ACHN (cell line): Measurements from ENCODE around the gene MMP15.
A peak's percentile ranks its signal among the peaks of the same experiment; 100 is the strongest.

Source experiments
- DNase-seq: peaks from one replicate; pipeline ENCODE4 v3.0.0-alpha.2; 2015
- in situ Hi-C: cut with HindIII; loops from 2 replicates; pipeline ENCODE4 v1.10.0; 2017; ENCODE audit warnings: low sequenced_read_pairs, low pct_ligation_motif_present, low pct_unique_long_range_greater_than_20kb

The MMP15 gene

DNA sequence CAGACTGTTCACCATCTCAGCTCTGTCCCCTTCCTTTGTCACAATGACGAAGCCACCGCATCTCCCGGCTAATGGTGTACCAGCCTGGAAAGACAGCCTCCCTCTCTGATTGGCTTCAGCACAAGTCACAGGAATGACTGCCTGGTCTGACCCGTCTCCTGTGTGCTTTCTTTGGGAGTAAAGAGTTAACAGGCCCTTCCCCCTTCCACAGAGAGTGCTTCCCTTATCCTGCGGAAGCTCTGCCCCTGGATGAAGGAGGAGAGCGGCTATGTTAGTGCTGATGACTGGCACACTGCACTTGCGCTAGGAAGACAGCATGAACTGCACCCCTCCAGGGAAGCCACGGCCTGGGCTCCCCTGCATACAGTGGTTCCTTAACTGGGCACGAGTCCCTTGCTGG, 13.1 kb upstream of the MMP15 start:
- in situ Hi-C loops = no loop called here

DNA sequence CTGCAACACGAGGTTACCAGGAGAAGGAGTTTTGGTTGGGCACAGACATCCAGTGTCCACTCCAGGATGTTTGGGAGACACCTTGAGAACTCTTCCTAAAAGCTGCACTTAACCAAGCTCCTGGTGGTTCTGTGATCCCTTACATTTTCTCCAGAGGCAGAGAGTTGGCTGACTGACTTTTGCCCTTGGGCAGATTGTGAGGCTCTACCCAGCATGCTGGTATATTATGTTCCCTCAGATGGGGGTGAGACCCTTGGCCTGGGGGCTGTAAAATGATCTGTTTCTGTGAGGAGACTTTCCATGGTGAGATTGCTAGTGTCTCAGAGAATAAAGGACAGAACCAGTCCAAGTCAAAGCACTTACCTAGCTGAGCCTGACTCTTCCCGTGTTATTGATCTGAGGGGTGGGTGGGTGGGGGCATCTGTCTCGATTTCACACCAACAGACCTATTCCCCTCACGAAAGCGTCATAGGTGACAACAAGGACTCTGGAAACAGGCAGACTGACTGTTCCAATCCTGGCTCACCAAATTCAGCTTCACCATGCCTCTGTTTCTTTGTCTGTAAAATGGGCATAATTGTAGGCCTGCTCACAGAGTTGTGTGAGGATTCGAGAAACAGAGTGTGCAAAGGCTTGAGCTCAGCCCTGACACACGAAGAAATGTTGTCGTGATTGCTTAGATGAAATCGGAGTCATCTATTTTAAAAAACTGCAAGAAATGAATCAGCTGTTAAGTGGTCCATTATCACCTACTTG, 12.2 kb upstream of the MMP15 start:
- no peak for DNase-seq
- in situ Hi-C loops = no loop called here

More for the DNA sequence above, 13.1 kb upstream of the MMP15 start:
- no peak for DNase-seq

DNA sequence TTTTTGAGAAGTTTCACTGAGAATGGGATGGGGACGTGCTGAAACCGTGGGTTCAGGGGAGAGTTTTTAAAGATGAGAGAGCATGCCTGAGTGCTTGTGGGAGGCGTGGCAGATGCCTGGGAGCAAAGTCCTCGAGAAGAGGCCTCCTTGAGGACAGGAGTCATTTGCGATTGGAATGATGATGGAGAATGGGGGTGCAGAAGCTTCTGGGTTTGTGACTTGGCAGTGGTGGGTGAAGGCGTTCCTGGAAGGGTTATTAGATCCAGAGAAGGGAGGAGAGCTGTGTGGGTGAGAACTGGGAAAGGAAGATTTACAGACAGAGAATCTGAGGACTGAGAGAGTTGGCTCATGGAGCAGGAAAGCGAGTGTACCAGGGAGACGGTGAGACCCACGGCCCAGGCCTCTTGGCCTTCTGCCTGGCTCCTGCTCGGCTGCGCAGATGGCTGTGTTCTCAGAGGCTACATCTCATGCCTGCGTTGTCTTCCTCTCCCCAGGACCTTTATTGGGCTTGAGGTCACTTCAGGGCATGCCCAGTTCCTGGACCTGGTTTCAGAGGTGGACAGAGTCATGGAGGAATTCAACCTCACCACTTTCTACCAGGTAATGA, 8.6 kb upstream of the MMP15 start:
- no peak for DNase-seq
- in situ Hi-C loops = no loop called here

DNA sequence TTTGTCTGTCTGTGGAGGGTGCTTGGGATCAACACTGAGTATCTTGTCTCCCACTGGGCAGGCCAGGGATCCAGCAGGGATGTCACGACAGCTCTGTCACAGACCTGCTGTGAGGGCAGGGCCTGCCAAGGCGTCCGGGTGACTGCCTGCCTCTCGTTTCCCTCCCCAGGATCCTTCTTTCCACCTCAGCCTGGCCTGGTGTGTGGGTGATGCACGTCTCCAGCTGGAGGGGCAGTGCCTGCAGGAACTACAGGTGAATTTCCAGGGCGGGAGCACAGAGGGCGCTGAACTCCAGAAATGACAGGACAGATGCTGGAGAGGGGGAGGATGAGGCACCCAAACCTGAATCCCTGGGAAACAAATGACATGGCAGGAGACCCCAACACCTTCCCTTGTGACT, 6.8 kb upstream of the MMP15 start:
- no peak for DNase-seq
- in situ Hi-C loops = no loop called here

DNA sequence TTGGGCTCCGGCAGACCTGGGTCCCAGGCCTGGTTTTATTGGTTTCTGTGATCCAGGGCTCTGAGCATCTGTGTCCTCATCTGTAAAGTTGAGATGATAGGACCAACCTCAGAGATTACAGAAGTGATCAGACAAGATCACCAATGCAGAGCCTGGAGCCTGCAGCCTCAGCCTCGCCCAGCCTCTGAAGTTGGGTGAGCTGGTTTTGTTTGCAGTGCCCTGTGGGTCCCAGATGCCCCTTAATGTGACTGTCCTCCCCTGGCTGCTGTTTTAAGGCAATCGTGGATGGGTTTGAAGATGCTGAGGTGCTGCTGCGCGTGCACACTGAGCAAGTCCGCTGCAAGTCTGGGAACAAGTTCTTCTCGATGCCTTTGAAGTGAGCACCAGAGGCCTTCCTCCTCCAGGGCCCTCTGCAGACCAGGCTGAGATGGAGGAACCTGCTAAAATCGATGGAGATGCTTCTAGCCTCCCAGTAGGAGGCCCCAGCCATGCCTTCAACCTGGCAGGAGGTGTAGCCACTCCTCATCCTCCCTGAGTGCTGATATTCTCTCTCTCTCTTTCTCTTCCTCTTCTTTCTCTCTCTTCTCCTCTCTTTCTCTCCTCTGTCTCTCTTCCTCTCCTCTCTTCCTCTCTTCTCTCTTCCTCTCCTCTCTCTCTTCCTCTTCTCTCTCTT, 5.6 kb upstream of the MMP15 start:
- in situ Hi-C loops = loop anchor here (10.0 kb wide), 1 partner anchor 105 kb away; the partner anchor contains the start of gene CFAP20
- no peak for DNase-seq

DNA sequence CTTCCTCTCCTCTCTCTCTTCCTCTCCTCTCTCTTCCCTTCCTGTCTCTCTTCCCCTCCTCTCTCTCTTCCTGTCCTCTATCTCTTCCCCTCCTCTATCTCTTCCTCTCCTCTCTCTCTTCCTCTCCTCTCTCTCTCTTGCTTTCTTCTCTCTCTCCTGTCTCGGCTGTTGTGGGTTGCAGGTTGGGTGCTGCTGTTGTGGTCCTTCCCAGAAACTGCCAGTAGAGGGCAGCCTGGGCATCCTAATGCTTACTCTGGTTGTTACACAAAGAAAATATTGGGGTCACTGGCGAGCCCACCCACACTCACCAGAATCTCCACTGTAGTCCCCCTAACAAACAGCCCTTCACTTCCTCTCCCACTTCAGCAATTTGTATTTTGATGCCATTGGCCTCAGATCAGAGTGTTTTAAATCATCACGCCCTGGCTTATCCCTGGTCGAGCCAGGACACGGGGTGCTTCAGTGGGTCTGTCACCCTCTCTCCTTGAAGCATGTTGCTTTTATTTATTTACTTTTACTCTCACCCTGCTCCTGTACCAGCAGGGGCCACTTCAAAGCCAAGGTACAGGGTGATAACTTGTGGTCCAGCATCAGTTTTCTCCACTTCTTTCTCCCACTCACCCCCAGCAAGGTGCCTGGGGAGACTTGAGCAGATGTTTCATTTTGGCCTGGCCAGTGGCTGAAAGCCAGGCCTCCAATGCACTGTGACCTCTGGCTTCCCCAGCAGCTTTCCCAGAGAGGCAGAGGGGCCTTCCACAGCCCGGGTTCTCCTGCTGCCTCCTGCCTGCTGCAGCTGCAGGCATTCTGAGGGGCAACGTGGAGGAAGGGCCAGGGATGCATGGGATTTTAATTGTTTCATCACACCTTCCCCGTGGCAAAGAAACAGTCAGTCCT, 4.7 kb upstream of the MMP15 start:
- in situ Hi-C loops = loop anchor here (10.0 kb wide), 1 partner anchor 104 kb away; the partner anchor contains the start of gene CFAP20
- DNase-seq = peak; percentile 59

DNA sequence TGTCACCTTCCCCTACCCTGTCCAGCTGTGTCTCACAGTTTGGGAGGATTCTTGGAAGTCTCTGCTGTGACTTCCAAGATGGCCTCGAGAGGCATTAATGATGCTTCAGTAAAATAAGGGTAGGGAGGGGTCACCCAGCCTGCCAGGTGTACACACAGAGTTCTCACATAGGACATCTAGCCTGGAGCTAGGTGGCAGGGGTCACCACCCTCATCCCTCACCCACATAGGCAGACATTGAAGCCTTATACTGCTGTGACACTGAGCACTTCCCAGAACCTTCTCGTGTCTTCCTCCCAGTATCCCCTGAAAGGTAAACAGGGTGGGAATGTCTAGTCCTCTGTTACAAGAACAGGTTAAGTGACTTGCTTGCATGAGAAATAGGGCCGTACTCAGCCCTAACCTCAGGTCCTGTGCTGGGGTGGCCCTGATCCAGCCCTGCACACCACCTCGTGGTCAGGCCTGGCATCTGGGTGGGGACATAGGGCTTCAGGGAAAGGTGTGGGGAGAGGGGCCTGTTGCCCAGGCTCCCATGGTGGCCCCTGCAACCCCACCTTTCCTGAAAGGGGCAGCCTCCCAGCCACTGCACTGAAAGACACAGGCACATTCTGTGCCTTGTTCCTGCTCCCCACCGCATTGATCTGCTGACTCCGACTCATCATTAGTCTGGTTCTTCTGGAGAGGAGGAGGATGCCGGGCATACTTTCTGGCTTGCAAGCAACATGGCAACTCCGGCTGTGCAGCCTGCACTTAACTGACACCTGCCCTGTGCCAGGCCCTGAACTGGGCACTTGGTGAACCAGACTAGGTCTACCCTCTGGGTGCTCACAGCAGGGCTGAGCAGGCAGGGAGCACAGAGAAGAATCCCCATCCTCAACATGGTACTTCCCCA, 3.6 kb upstream of the MMP15 start:
- DNase-seq = peak; percentile 80
- in situ Hi-C loops = loop anchor here (10.0 kb wide), 1 partner anchor 103 kb away; the partner anchor contains the start of gene CFAP20

DNA sequence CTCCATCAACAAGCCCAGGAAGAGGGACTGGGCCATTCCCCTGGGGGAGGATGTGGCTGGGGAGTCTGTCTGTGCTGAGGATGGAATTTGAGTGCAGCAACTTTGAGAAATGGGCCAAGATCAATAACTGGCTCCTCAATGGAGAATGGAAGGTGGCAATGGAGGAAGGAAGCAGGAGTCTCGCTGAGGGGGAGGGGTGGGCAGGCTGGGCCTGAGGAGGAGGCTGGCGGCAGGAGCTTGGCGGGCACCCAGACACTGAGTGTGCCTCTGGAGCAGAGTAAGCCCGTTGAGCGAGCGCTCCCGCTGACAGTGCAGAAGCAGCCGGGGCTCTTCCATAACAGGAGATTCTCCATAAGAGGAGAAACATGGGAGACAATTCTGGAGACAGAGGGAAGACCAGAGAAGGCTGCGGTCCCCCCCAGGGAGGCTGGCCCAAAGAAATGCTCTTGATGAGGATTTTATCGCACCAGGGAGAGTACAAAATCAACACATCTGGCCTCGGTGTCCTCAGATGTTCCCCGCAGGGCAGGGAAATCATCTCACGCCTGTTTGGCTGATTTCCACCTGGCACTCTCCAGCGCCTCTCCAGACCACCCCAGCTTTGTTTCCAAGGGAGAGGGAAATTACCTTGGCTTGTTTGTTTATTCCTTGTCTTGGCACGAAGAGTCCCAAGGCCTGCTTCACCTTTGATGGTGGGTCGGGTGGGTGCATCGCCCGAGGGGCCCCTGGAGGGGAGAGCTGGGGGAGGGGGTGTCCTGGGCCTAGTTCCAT, 2.8 kb upstream of the MMP15 start:
- in situ Hi-C loops = loop anchor here (10.0 kb wide), 1 partner anchor 102 kb away; the partner anchor contains the start of gene CFAP20
- DNase-seq = peak; percentile 67

DNA sequence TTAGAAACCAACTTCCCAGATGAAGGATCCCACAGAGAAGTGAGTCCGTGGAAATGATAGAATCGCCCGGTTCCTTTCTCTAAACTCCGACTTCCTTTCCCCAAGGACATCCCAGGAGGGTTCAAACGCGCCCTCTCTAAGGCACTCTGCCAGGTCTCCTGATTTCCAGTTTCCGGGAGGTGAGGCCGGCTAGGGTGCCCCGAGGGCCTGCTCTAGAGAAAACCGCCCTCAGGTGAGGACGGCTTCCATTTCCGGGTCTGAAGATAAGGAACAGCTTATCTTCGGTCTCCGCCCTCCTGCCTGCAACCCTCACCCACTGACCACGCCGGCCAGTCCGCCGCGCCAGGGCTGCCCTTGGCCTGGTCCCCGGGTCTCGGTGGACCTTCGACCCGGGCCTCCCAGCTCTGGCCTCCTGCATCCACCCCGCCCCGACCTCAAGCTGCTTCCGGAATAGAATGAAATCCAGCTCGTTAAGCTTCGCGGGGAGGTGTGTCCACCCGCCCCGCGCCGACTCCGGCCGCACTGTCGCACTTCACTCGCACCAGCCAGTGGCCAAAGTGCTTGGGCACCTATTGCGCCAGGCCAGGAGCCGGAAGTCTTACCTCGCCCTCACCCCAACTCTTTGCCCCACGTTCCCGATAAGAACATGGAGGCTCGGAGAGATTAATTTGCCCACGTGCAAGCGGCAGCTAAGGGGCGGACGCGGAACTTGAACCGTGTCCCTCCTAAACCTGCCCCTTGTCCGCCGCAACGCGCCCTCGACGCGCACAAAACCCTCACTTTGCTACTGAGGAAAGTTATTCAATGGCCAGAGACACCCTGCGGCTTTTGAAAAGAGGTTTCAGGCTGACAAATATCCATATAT, 836 bp upstream of the MMP15 start:
- in situ Hi-C loops = loop anchor here (10.0 kb wide), 1 partner anchor 100 kb away; the partner anchor contains the start of gene CFAP20

DNA sequence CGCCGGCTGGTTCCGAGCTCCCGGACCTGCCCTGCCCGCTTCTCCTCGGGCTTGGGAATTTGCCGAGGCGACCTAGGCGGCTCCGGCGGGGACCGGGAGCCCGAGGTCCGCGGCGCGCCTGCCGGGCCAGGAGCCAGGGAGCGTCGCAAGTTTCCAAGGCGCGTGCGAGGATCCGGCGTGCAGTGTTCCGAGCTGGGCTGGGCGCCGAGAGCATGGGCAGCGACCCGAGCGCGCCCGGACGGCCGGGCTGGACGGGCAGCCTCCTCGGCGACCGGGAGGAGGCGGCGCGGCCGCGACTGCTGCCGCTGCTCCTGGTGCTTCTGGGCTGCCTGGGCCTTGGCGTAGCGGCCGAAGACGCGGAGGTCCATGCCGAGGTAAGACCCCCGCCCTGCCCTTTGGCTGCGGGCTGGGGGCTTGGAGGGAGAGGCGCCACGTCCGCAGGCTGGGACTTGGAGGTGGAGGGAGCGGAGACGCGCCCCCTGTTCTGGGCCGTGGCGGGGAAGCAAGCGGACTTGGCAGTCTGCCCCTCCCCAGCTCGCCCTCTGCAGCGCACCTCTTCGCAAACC, 668 bp downstream of the MMP15 start:
- peak; percentile 48 for DNase-seq
- in situ Hi-C loops = loop anchor here (10.0 kb wide), 1 partner anchor 99 kb away; the partner anchor contains the start of gene CFAP20

More for the DNA sequence above, 836 bp upstream of the MMP15 start:
- no peak for DNase-seq

DNA sequence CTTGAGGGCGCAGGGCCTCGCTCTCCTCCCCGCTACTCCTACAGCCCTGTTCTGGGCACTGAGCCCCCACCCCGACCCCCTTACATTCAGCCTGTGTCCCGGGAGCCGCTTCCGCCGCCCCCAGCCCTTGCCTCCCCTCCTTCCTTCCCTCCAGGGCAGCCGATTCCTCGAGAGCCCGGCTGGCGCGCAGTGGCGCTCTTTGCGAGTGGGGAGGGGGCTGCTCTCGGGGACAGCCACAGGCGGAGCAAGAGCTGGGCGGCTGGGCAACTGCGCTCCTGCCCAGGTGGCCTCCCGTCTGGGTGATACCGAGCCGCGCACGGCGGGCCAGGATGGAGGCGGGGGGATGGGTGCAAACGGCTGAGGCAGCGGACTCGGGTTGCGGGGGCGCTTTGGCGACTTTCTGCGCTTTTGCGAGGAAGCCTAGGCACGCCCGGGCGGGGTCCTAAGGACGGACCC, 1.2 kb downstream of the MMP15 start:
- peak; percentile 13 for DNase-seq
- in situ Hi-C loops = loop anchor here (10.0 kb wide), 1 partner anchor 98 kb away; the partner anchor contains the start of gene CFAP20

DNA sequence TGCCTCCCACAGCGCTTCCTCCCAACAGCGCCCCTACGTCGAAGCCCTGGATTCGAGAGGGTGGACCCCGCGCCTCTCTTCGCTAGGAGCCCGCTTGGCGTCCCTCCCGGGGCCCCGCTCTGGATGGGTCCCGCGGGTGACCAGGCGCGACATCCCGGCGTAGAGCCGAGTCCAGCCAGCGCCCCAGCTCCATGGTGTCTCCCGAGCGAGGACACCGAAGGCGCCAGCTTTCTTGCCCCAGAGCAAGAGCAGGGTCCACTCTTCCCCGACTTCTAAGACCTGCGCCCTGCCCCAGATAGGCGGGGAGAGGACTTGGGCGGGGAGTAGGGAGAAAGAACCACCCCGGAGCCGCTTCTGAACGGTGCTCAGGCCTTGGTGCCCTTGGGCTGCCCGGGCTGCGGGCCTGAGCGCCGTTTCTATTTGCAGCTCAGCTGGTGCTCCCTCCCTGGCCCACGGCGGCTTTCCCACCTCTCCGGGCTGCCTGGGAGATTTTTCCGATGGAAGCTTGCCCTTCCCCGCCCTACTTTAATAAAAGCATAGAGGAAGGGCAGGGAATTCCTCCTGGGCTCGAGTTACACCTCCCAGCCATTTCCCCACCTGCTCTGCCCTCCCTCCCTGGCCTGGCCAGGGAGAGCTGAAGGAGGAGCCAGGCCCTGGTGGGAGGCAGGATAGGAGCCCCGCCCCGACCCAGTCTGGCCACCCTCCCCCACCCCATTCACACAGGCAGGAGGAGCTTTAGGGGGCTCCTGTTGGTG, 1.8 kb downstream of the MMP15 start:
- DNase-seq = peak; percentile 75
- in situ Hi-C loops = loop anchor here (10.0 kb wide), 1 partner anchor 97 kb away; the partner anchor contains the start of gene CFAP20

DNA sequence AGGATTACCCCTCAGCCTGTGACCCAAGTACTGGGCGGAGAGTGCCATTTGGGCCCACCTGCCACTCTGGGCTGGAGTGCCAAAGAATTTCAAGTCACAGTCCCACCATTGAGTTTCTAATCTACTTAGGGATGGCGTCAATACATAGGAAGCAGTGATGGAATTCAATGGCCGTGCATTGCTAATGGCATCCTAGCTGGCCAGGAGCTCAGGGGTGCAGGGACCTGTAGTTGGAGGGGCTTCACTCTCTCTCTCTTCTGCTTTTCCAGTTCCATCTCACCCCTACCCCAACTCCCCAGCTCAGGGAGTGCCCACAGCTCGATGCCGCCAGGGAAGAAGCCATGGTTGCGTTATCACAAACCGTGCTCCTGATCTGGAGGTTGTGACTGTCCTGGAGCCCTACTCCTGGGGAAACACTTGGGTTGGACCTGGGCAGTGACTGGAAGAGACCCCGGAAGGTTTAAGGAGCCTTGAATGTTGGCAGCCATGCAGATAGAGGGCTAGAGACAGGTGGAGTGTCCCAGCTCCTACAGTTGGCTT, 2.4 kb downstream of the MMP15 start:
- in situ Hi-C loops = loop anchor here (10.0 kb wide), 1 partner anchor 97 kb away; the partner anchor contains the start of gene CFAP20
- DNase-seq = no peak

DNA sequence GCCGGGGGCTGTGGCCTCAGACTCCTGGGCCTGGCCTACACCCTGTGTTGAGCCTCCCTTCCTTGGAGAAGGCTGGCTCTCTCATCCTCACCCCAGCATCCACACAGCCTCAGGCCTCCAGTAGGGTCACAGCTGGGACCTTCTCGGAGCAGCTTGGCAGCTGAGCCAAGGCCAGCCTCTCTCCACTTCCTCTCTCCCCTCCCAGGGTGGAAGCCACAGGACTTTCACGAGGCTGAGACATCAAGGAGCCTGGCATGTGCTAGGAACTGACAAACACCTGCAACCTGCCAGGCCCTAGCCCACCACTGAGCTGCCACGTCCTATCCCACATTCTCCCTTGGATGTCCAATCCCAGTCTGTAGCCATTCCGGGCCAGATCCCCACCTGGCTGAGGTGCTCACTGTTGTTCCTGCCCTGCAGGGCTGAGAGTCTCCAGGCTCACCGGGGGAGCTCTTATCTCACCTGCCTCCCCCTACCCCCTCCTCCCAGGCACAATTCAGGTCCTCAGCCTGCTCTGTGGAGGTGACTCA, 3.1 kb downstream of the MMP15 start:
- in situ Hi-C loops = loop anchor here (10.0 kb wide), 1 partner anchor 96 kb away; the partner anchor contains the start of gene CFAP20
- no peak for DNase-seq
